Neural progenitor cell (in vitro differentiated cells): ENCODE results near the gene TAOK1. TPM values are rescaled to one million over a fixed set of nuclear protein-coding genes. Genes with fewer than 3 reads are reported as not detected.
"Not testable (repeated sequence)": the region's sequence is repeated elsewhere in the genome, so short reads cannot be mapped to it uniquely, and the experiment has no call there.

Experiments used
- DNase-seq: peaks from one replicate; pipeline ENCODE4 v3.0.0-alpha.2; 2016; ENCODE audit warnings: low spot score
- H2AFZ ChIP-seq: fragments of 200-600 bp; sonication (generic); replicated peaks from 2 replicates; pipeline ENCODE4 v1.6.1; 2016; ENCODE audit warnings: antibody characterized with exemption
- H3F3A ChIP-seq: fragments of 200-600 bp; sonication (generic); 2 replicates; pipeline ENCODE4 v1.6.1; 2016; ENCODE audit warnings: antibody characterized with exemption, low read depth
- H3K27ac ChIP-seq: fragments of 200-600 bp; sonication (generic); 2 replicates; pipeline ENCODE4 v1.5.1; 2016; ENCODE audit warnings: mild to moderate bottlenecking
- H3K27me3 ChIP-seq: fragments of 200-600 bp; sonication (generic); 2 replicates; pipeline ENCODE4 v1.6.1; 2016; ENCODE audit warnings: mild to moderate bottlenecking, moderate library complexity
- H3K36me3 ChIP-seq: fragments of 200-600 bp; sonication (generic); 2 replicates; pipeline ENCODE4 v1.5.1; 2016
- H3K4me1 ChIP-seq: fragments of 200-600 bp; sonication (generic); 2 replicates; pipeline ENCODE4 v1.6.1; 2016; ENCODE audit warnings: mixed run types
- H3K4me2 ChIP-seq: fragments of 200-600 bp; sonication (generic); 2 replicates; pipeline ENCODE4 v1.6.1; 2016
- H3K4me3 ChIP-seq: fragments of 200-600 bp; sonication (generic); 2 replicates; pipeline ENCODE4 v1.5.1; 2016
- H3K79me2 ChIP-seq: fragments of 200-600 bp; sonication (generic); 2 replicates; pipeline ENCODE4 v1.6.1; 2016; ENCODE audit warnings: low read depth
- H3K9ac ChIP-seq: fragments of 200-600 bp; sonication (generic); 2 replicates; pipeline ENCODE4 v1.6.1; 2016
- H3K9me3 ChIP-seq: fragments of 200-600 bp; sonication (generic); 2 replicates; pipeline ENCODE4 v1.5.1; 2016; ENCODE audit warnings: low read depth
- H4K20me1 ChIP-seq: fragments of 200-600 bp; sonication (generic); 2 replicates; pipeline ENCODE4 v1.6.1; 2016; ENCODE audit warnings: low read depth
- H3K27ac Mint-ChIP-seq: 3 replicates; pipeline ENCODE4 v1.8.0; 2021; ENCODE audit warnings: mixed read lengths
- H3K27me3 Mint-ChIP-seq: 2 replicates; pipeline ENCODE4 v1.8.0; 2022; ENCODE audit warnings: low read depth, mild to moderate bottlenecking, inconsistent platforms, moderate library complexity, mixed read lengths; ENCODE audit not compliant: insufficient read depth
- H3K36me3 Mint-ChIP-seq: 3 replicates; pipeline ENCODE4 v1.8.0; 2021; ENCODE audit warnings: mixed read lengths
- H3K4me1 Mint-ChIP-seq: 3 replicates; pipeline ENCODE4 v1.8.0; 2021; ENCODE audit warnings: mixed read lengths
- H3K4me3 Mint-ChIP-seq: 3 replicates; pipeline ENCODE4 v1.8.0; 2021; ENCODE audit warnings: mild to moderate bottlenecking, moderate library complexity, mixed read lengths
- H3K9me3 Mint-ChIP-seq: 3 replicates; pipeline ENCODE4 v1.8.0; 2020; ENCODE audit warnings: mixed read lengths
- EZH2 ChIP-seq: fragments of 200-600 bp; sonication (generic); IDR thresholded peaks from 2 replicates; pipeline ENCODE4 v1.6.1; 2017; ENCODE audit warnings: antibody characterized with exemption, mild to moderate bottlenecking, moderate library complexity
- EZH2phosphoT487 ChIP-seq: fragments of 200-600 bp; sonication (generic); IDR thresholded peaks from 2 replicates; pipeline ENCODE4 v1.6.1; 2017; ENCODE audit warnings: antibody characterized with exemption
- total RNA-seq: library from RNA; depleted of rRNA; stranded (reverse); fragments of >200 nt; gene quantifications from 2 replicates; pipeline ENCODE4 v1.2.3, GENCODE V29; 2015; ENCODE audit warnings: low replicate concordance
- TF ChIP-seq, protein P1 (sequence below): fragments of 200-600 bp; sonication (generic); IDR thresholded peaks from 2 replicates; pipeline ENCODE4 v1.5.1; 2017; ENCODE audit warnings: antibody characterized with exemption, mild to moderate bottlenecking

The TAOK1 gene
- total RNA-seq, 1 donor from 2014 or later: 125 TPM

- no peaks in the 10 kb centered on the region for H4K20me1 ChIP-seq
- peaks cover 25% of the 10 kb centered on the region for H3K36me3 ChIP-seq
- H3K4me3 ChIP-seq: no peak overlapping the region
- no peak overlapping the region for H3K27ac ChIP-seq
- H2AFZ ChIP-seq: no peak overlapping the region
- no peak overlapping the region for H3K4me3 Mint-ChIP-seq
- H3K27me3 Mint-ChIP-seq: no peaks in the 10 kb centered on the region
- no peak overlapping the region for H3K4me2 ChIP-seq
- no peaks in the 10 kb centered on the region for H3K9me3 Mint-ChIP-seq
- peaks cover 23% of the 10 kb centered on the region for H3K79me2 ChIP-seq
- H3K9ac ChIP-seq: no peak overlapping the region
- peaks cover 28% of the 10 kb centered on the region for H3F3A ChIP-seq
- peaks cover 38% of the 10 kb centered on the region for H3K36me3 Mint-ChIP-seq
- no peaks in the 10 kb centered on the region for H3K27me3 ChIP-seq
- TF ChIP-seq, protein P1, sequence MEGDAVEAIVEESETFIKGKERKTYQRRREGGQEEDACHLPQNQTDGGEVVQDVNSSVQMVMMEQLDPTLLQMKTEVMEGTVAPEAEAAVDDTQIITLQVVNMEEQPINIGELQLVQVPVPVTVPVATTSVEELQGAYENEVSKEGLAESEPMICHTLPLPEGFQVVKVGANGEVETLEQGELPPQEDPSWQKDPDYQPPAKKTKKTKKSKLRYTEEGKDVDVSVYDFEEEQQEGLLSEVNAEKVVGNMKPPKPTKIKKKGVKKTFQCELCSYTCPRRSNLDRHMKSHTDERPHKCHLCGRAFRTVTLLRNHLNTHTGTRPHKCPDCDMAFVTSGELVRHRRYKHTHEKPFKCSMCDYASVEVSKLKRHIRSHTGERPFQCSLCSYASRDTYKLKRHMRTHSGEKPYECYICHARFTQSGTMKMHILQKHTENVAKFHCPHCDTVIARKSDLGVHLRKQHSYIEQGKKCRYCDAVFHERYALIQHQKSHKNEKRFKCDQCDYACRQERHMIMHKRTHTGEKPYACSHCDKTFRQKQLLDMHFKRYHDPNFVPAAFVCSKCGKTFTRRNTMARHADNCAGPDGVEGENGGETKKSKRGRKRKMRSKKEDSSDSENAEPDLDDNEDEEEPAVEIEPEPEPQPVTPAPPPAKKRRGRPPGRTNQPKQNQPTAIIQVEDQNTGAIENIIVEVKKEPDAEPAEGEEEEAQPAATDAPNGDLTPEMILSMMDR: no peak
- TF ChIP-seq EZH2phosphoT487 (no peak), EZH2 (no peak)
- H3K9me3 ChIP-seq: no peaks in the 10 kb centered on the region
- DNase-seq: no peak
- peaks cover 7% of the 10 kb centered on the region for H3K4me1 Mint-ChIP-seq
- H3K4me1 ChIP-seq: no peaks in the 10 kb centered on the region
- no peak overlapping the region for H3K27ac Mint-ChIP-seq
Observed at GRCh38 chr17:29475891-29476290, 85.7 kb downstream of the TAOK1 start.

- H2AFZ ChIP-seq, H3K4me2 ChIP-seq, H3K9me3 Mint-ChIP-seq, DNase-seq, H3K27ac ChIP-seq, H3K4me3 ChIP-seq, H3K4me1 Mint-ChIP-seq, H3K9me3 ChIP-seq, H3K27me3 Mint-ChIP-seq, H3K79me2 ChIP-seq, H3K27ac Mint-ChIP-seq, H3K9ac ChIP-seq, H3K4me1 ChIP-seq, H4K20me1 ChIP-seq, H3K4me3 Mint-ChIP-seq, H3K27me3 ChIP-seq: not testable (repeated sequence)
- peaks cover 39% of the 10 kb centered on the region for H3K36me3 ChIP-seq
- peaks cover 26% of the 10 kb centered on the region for H3F3A ChIP-seq
- H3K36me3 Mint-ChIP-seq: peaks cover 16% of the 10 kb centered on the region
Observed at GRCh38 chr17:29480249-29480928, 90.2 kb downstream of the TAOK1 start.

DNA sequence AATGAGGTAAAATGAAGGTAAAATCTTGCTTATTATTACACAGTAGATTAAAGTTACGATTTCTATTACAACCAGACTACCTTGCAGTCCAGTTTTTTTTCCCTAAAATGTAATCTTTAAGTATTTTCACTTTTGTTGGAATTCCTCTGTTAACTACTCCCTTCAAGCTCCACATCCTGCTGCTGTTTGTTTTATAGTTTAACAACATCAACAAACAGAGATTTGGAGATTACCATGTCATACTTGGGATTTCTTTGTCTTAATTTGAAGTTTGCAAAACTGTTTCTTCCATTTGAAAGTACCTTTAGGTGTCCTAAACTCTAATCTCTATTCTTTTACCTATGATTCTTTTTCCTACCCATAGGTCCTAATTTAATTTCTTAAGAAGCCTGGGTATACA, 93.3 kb downstream of the TAOK1 start:
- H3K27me3 ChIP-seq: no peaks in the 10 kb centered on the region
- H3K4me1 Mint-ChIP-seq: no peaks in the 10 kb centered on the region
- H3K27me3 Mint-ChIP-seq: no peaks in the 10 kb centered on the region
- no peak for DNase-seq
- peak overlapping the region; percentile 10 for H3K27ac ChIP-seq
- no peak overlapping the region for H3K4me3 ChIP-seq
- no peaks in the 10 kb centered on the region for H3K79me2 ChIP-seq
- H3K27ac Mint-ChIP-seq: no peak overlapping the region
- H3K4me1 ChIP-seq: no peaks in the 10 kb centered on the region
- H3K9me3 Mint-ChIP-seq: no peaks in the 10 kb centered on the region
- peaks cover 6% of the 10 kb centered on the region for H4K20me1 ChIP-seq
- TF ChIP-seq EZH2phosphoT487 (no peak), EZH2 (no peak)
- TF ChIP-seq, protein P1: no peak
- no peak overlapping the region for H3K4me3 Mint-ChIP-seq
- H3F3A ChIP-seq: peaks cover 20% of the 10 kb centered on the region
- no peak overlapping the region for H2AFZ ChIP-seq
- H3K36me3 ChIP-seq: peaks cover 23% of the 10 kb centered on the region
- no peak overlapping the region for H3K9ac ChIP-seq
- no peak overlapping the region for H3K4me2 ChIP-seq
- H3K9me3 ChIP-seq: no peaks in the 10 kb centered on the region
- peaks cover 17% of the 10 kb centered on the region for H3K36me3 Mint-ChIP-seq

DNA sequence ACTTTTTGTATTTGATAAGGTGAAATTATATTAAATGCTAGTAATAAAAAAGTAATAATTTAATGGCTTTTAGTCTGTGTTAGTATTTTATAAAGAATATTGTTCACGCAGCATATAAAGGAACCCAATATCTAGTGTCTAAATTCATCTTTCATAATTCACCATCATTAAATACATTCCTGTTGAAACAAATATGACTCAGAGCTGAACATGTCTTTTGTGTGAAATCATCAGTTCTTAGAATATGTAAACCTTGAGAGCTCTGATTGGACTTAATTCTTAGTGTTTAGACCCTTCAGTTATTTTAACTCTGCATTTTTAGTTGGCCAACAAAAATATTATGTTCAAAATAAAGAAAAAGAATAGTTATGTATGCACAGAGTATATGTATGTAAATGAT, 104.8 kb downstream of the TAOK1 start:
- Histone ChIP-seq H4K20me1 (no peaks in the 10 kb centered on the region), H3K4me2 (no peak overlapping the region), H3K27me3 (no peaks in the 10 kb centered on the region), H3K36me3 (peaks cover 30% of the 10 kb centered on the region), H3K9me3 (no peaks in the 10 kb centered on the region), H3K27ac (peak overlapping the region; percentile 70), H3K9ac (no peak overlapping the region), H3K4me3 (no peak overlapping the region), H3F3A (peaks cover 9% of the 10 kb centered on the region), H3K4me1 (no peaks in the 10 kb centered on the region), H3K79me2 (no peaks in the 10 kb centered on the region), H2AFZ (no peak overlapping the region)
- Mint-ChIP-seq H3K4me3 (no peak overlapping the region), H3K36me3 (peaks cover 28% of the 10 kb centered on the region), H3K27ac (no peak overlapping the region), H3K9me3 (no peaks in the 10 kb centered on the region), H3K27me3 (peaks cover 3% of the 10 kb centered on the region), H3K4me1 (no peaks in the 10 kb centered on the region)
- DNase-seq: no peak
- TF ChIP-seq, protein P1: no peak
- TF ChIP-seq EZH2: no peak
- no peak for TF ChIP-seq EZH2phosphoT487
